COR-L47 (cell line): Measurements from ENCODE around the gene WNT3.

Source experiments
- DNase-seq: peaks from one replicate; lab custom pipeline; 2025; lab: John Stamatoyannopoulos, UW

WNT3 gene

DNA sequence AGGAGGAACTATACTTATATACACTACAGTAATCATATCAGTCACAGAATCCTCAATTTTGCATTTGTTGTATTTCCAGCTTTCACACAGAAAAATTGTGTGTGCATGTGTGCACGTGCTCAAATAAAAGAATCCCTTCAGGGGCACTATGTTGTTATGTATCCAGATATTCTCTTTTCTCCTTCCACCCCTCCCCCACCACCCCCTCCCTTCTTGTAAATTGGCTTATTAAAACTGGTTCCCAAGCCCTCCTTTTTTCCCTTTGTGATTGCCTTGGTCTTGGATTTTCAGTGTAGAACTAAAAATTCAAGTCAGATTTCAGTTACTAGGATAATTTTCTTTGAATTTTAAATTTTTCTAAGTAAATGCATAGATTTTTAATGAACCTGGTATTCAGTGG lies 86.3 kb downstream of the WNT3 start:
- DNase-seq, result no peak

DNA sequence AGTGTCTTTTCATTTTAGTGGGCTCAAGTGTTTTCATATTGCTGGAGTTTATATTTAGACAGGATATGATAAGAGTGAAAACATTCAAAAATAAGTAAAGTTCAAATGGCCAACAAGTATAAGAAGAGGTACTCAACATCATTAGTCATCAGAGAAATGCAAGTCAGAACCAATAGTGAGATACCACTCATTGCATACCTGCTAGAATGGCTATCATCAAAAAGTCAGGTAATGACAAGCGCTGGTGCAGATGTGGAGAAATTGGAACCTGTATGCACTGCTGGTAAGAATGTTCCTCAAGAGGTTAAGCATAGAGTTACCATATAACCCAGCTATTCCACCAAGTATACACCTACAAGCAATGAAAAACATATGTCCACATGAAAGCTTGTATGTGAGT lies 87.8 kb downstream of the WNT3 start:
- DNase-seq, result no peak

- no peak for DNase-seq
These were observed 88.5 kb downstream of the WNT3 start for GRCh38 chr17:46730026-46730425.

- DNase-seq, result no peak
These were observed 90.7 kb downstream of the WNT3 start for GRCh38 chr17:46727572-46728348.

- no peak for DNase-seq
These were observed 92.3 kb downstream of the WNT3 start for GRCh38 chr17:46726206-46726605.

DNA sequence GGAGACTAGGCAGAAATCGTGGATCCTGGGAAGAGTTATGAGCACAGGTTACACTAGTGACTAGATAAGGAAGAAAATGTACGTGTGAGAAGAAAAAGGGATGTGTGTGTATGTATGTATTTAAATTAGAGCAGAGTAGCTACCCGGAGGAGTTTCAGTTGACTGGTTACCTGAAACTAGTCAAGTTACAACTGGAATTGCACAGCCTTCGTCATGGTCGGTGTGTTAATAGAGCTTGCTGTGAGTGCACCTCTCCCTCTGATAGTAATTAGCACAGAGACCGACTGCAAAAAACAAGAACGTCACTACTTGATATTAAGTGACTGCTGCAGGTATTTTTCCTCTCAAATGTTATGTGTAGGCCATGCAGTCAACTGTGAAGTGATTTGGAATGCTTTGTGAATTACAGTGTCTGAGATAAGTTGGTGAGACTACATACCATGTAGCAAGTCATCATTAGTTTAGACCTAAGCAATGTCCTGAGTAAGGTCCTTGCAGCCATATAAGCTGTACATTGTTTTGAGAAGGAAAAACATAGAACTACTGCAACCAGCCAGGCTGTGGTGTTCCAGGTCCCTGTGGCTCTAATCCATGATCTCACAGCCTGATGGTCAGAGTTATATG lies 95.7 kb downstream of the WNT3 start:
- no peak for DNase-seq

DNA sequence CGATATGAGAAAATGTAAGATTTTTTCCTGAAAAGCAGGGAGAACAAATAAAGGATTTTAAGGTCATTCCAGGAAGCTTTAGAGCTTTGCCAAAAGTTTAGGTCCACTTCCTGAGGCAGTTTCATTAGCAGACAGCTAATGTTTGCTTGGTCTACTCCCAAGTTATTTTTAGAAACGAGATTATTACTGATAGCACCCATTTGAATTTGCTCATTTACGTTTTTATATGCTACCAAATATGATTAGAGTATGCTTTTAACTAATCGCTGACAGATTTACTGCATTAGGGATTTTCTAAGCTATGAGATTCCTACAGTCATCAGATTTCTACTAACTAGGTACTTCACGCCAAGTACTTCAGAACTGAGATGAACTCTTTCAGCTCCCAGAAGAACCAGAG lies 98.1 kb downstream of the WNT3 start:
- no peak for DNase-seq

DNA sequence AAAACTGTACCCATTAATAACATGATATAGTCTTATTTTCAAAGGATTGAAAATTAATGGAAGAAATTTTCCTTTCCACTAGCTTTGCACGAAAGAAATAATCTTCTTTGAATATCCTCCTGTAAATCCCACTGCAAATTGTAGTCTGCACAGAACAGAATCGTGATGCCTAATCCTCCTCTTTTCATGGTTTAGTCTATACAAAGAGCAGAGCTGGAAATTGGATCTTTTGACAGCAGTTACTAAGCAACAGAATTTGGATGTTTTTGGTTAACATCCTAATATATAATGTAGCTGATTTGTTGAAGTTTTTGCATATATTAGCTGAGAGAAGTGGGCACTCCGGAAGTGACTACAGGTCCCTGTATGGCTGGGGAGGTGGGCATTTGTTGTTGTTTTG lies 98.6 kb downstream of the WNT3 start:
- DNase-seq, result no peak

DNA sequence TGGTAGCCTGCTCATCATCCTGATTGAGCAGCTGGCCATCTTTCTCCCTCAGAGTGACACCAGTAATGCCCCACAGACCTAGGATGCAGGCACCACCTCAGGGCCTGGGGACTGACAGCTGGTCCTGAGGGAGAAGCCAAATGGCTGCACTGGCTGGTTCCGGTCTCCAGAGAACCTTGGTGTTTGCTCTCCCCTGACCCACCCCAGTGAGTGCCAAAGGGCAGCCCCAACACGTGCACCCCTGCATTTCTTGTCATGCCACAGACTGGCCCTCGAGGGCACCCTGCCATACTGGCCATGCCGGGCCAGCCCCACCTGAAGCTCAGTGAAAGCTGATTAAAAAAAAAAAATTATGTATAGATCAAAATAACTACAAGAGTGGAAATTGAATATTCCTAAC lies 100.5 kb downstream of the WNT3 start:
- no peak for DNase-seq
